ENCODE data around the gene CHKA. TPM values are rescaled to one million over a fixed set of nuclear protein-coding genes. Genes with fewer than 3 reads are reported as not detected.

The CHKA gene
- total and polyA plus RNA-seq, 2 experiments from 2014 or later: 37.1 to 94.4 TPM

- no peak overlapping the region; the same call in 2 of the 3 replicates for H3K4me3 Mint-ChIP-seq
- H3K4me2 ChIP-seq: no peak overlapping the region
- H3K79me2 ChIP-seq (replicated peaks; ENCODE audit: insufficient read depth): no peaks in the 10 kb centered on the region
- H3F3A ChIP-seq (replicated peaks; ENCODE audit: low read depth): 0 out of 2 replicates have a peak, but pooled peaks cover 7% of the 10 kb centered on the region
- no peak for ATAC-seq
- H4K20me1 ChIP-seq (replicated peaks; ENCODE audit: insufficient read depth): no peaks in the 10 kb centered on the region
- H3K36me3 ChIP-seq (ENCODE audit: insufficient read depth): no peaks in the 10 kb centered on the region
- peaks cover 28% of the 10 kb centered on the region for H3K4me1 Mint-ChIP-seq
- no peak overlapping the region for H3K4me3 ChIP-seq
- no peaks in the 10 kb centered on the region for H3K36me3 Mint-ChIP-seq (ENCODE audit: low read depth)
- H3K27ac Mint-ChIP-seq: no peak overlapping the region
- no peak for DNase-seq (ENCODE audit: low spot score)
- no peaks in the 10 kb centered on the region for H3K9me2 ChIP-seq (ENCODE audit: insufficient read depth)
- H3K9me3 Mint-ChIP-seq: no peaks in the 10 kb centered on the region; the same call in 2 of the 3 replicates
- H3K27me3 Mint-ChIP-seq (ENCODE audit: insufficient read depth, low read depth, poor library complexity): peaks cover 15% of the 10 kb centered on the region
- no peak overlapping the region for H2AFZ ChIP-seq
- no peak overlapping the region for H3K27ac ChIP-seq (ENCODE audit: low read depth)
- no peak for TF ChIP-seq NANOG (IDR thresholded peaks at IDR 0.05; ENCODE audit: borderline replicate concordance)
- no peak for TF ChIP-seq CTCF (conservative IDR thresholded peaks at IDR 0.05; ENCODE audit: low read depth in 2 of 2)
- TF ChIP-seq, protein P1, sequence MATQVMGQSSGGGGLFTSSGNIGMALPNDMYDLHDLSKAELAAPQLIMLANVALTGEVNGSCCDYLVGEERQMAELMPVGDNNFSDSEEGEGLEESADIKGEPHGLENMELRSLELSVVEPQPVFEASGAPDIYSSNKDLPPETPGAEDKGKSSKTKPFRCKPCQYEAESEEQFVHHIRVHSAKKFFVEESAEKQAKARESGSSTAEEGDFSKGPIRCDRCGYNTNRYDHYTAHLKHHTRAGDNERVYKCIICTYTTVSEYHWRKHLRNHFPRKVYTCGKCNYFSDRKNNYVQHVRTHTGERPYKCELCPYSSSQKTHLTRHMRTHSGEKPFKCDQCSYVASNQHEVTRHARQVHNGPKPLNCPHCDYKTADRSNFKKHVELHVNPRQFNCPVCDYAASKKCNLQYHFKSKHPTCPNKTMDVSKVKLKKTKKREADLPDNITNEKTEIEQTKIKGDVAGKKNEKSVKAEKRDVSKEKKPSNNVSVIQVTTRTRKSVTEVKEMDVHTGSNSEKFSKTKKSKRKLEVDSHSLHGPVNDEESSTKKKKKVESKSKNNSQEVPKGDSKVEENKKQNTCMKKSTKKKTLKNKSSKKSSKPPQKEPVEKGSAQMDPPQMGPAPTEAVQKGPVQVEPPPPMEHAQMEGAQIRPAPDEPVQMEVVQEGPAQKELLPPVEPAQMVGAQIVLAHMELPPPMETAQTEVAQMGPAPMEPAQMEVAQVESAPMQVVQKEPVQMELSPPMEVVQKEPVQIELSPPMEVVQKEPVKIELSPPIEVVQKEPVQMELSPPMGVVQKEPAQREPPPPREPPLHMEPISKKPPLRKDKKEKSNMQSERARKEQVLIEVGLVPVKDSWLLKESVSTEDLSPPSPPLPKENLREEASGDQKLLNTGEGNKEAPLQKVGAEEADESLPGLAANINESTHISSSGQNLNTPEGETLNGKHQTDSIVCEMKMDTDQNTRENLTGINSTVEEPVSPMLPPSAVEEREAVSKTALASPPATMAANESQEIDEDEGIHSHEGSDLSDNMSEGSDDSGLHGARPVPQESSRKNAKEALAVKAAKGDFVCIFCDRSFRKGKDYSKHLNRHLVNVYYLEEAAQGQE (IDR thresholded peaks at IDR 0.05; ENCODE audit: unreplicated experiment): no peak
- TF ChIP-seq JUNB (IDR thresholded peaks at IDR 0.05; ENCODE audit: unreplicated experiment): no peak
- TF ChIP-seq, protein P2, sequence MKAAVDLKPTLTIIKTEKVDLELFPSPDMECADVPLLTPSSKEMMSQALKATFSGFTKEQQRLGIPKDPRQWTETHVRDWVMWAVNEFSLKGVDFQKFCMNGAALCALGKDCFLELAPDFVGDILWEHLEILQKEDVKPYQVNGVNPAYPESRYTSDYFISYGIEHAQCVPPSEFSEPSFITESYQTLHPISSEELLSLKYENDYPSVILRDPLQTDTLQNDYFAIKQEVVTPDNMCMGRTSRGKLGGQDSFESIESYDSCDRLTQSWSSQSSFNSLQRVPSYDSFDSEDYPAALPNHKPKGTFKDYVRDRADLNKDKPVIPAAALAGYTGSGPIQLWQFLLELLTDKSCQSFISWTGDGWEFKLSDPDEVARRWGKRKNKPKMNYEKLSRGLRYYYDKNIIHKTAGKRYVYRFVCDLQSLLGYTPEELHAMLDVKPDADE (IDR thresholded peaks at IDR 0.05): no peak
- TF ChIP-seq ZNF331 (CRISPR knock-in tag; IDR thresholded peaks at IDR 0.05; ENCODE audit: low read depth): no peak
- TF ChIP-seq POLR2AphosphoS5 (IDR thresholded peaks at IDR 0.05; ENCODE audit: low read depth): no peak
- no peak for TF ChIP-seq STAT1 (IDR thresholded peaks at IDR 0.05; ENCODE audit: unreplicated experiment)
- TF ChIP-seq CREB1 (CRISPR knock-in tag; IDR thresholded peaks at IDR 0.05; ENCODE audit: low read depth): no peak
- no peak for TF ChIP-seq ZNF462 (CRISPR knock-in tag; IDR thresholded peaks at IDR 0.05)
- no peak for TF ChIP-seq EZH2 (IDR thresholded peaks at IDR 0.05; ENCODE audit: low read depth, unreplicated experiment)
- no peak for TF ChIP-seq ZNF114 (CRISPR knock-in tag; IDR thresholded peaks at IDR 0.05)
- TF ChIP-seq EZH2phosphoT487 (IDR thresholded peaks at IDR 0.05; ENCODE audit: unreplicated experiment): no peak
- H3K4me1 ChIP-seq (ENCODE audit: insufficient read depth): peaks cover 16% of the 10 kb centered on the region
- H3K27me3 ChIP-seq (ENCODE audit: insufficient read depth): no peaks in the 10 kb centered on the region
Observed at GRCh38 chr11:68008381-68009337, 112.5 kb downstream of the CHKA start.
